H9 (cell line): ENCODE results near the gene FAM83E. TPM values are rescaled to one million over a fixed set of nuclear protein-coding genes. Genes with fewer than 3 reads are reported as not detected.

Experiments
- DNase-seq: peaks from one replicate; pipeline ENCODE4 v3.0.0-alpha.2; 2017
- H2AFZ ChIP-seq: one replicate; pipeline ENCODE4 v1.6.1; 2013; ENCODE audit warnings: mild to moderate bottlenecking, low read length, control low read depth, moderate library complexity
- H2AK5ac ChIP-seq: 2 replicates; pipeline ENCODE4 v1.6.1; 2013; ENCODE audit warnings: low read length, control low read depth, mixed read lengths; ENCODE audit not compliant: insufficient read length
- H2BK120ac ChIP-seq: one replicate; pipeline ENCODE4 v1.6.1; 2013; ENCODE audit warnings: low read depth, mild to moderate bottlenecking, low read length, control low read depth, inconsistent platforms; ENCODE audit not compliant: poor library complexity, severe bottlenecking
- H2BK12ac ChIP-seq: 2 replicates; pipeline ENCODE4 v1.6.1; 2013; ENCODE audit warnings: low read length, control low read depth, mixed read lengths, low read depth; ENCODE audit not compliant: insufficient read length
- H2BK15ac ChIP-seq: 2 replicates; pipeline ENCODE4 v1.6.1; 2013; ENCODE audit warnings: low read depth, low read length, control low read depth
- H2BK20ac ChIP-seq: one replicate; pipeline ENCODE4 v1.6.1; 2013; ENCODE audit warnings: low read depth, mild to moderate bottlenecking, low read length, control low read depth, inconsistent platforms; ENCODE audit not compliant: poor library complexity, severe bottlenecking
- H2BK5ac ChIP-seq: 2 replicates; pipeline ENCODE4 v1.6.1; 2013; ENCODE audit warnings: low read length, control low read depth, mixed read lengths; ENCODE audit not compliant: insufficient read length
- H3K14ac ChIP-seq: 2 replicates; pipeline ENCODE4 v1.6.1; 2013; ENCODE audit warnings: low read length, control low read depth; ENCODE audit not compliant: insufficient read depth
- H3K18ac ChIP-seq: 2 replicates; pipeline ENCODE4 v1.6.1; 2013; ENCODE audit warnings: low read depth, mild to moderate bottlenecking, mixed read lengths, low read length, control low read depth; ENCODE audit not compliant: insufficient read length
- H3K23ac ChIP-seq: 2 replicates; pipeline ENCODE4 v1.6.1; 2013; ENCODE audit warnings: low read length, control low read depth, mixed read lengths, low read depth; ENCODE audit not compliant: insufficient read length
- H3K23me2 ChIP-seq: 2 replicates; pipeline ENCODE4 v1.6.1; 2013; ENCODE audit warnings: low read depth, mild to moderate bottlenecking, mixed read lengths, low read length, control low read depth; ENCODE audit not compliant: insufficient read length, poor library complexity, severe bottlenecking
- H3K27ac ChIP-seq: 2 replicates; pipeline ENCODE4 v1.5.1; 2013; ENCODE audit warnings: low read length, control low read depth, mixed read lengths, low read depth; ENCODE audit not compliant: insufficient read length
- H3K27me3 ChIP-seq: 2 replicates; pipeline ENCODE4 v1.6.1; 2013; ENCODE audit warnings: low read length, control low read depth, inconsistent platforms; ENCODE audit not compliant: insufficient read depth
- H3K4ac ChIP-seq: 2 replicates; pipeline ENCODE4 v1.6.1; 2013; ENCODE audit warnings: low read depth, mild to moderate bottlenecking, control low read depth, inconsistent platforms, low read length, moderate library complexity
- H3K4me1 ChIP-seq: 2 replicates; pipeline ENCODE4 v1.6.1; 2013; ENCODE audit warnings: low read length, control low read depth, inconsistent platforms; ENCODE audit not compliant: insufficient read depth
- H3K4me2 ChIP-seq: 2 replicates; pipeline ENCODE4 v1.6.1; 2013; ENCODE audit warnings: low read length, control low read depth, mixed read lengths; ENCODE audit not compliant: insufficient read length, insufficient read depth
- H3K56ac ChIP-seq: 2 replicates; pipeline ENCODE4 v1.6.1; 2013; ENCODE audit warnings: low read depth, mild to moderate bottlenecking, mixed read lengths, low read length, control low read depth; ENCODE audit not compliant: insufficient read length
- H3K79me1 ChIP-seq: 2 replicates; pipeline ENCODE4 v1.6.1; 2013; ENCODE audit warnings: low read depth, mild to moderate bottlenecking, moderate library complexity, low read length, control low read depth, inconsistent platforms; ENCODE audit not compliant: insufficient read depth, poor library complexity, severe bottlenecking
- H3K79me2 ChIP-seq: 2 replicates; pipeline ENCODE4 v1.6.1; 2013; ENCODE audit warnings: low read length, control low read depth, inconsistent platforms; ENCODE audit not compliant: insufficient read depth
- H3K9ac ChIP-seq: 2 replicates; pipeline ENCODE4 v1.6.1; 2013; ENCODE audit warnings: low read length, control low read depth, mixed read lengths; ENCODE audit not compliant: insufficient read length; ENCODE audit errors: extremely low read depth
- H3K9me3 ChIP-seq: one replicate; pipeline ENCODE4 v1.6.1; 2013; ENCODE audit warnings: low read depth, low read length, inconsistent platforms; ENCODE audit not compliant: control insufficient read depth
- H3T11ph ChIP-seq: one replicate; pipeline ENCODE4 v1.6.1; 2013; ENCODE audit warnings: mild to moderate bottlenecking, low read length, control low read depth, inconsistent platforms
- H4K20me1 ChIP-seq: one replicate; pipeline ENCODE4 v1.6.1; 2013; ENCODE audit not compliant: control insufficient read depth, insufficient read length, insufficient read depth
- H4K5ac ChIP-seq: 2 replicates; pipeline ENCODE4 v1.6.1; 2013; ENCODE audit warnings: low read depth, mild to moderate bottlenecking, mixed read lengths, low read length, control low read depth; ENCODE audit not compliant: insufficient read length
- H4K8ac ChIP-seq: replicated peaks from 2 replicates; pipeline ENCODE4 v1.6.1; 2013; ENCODE audit warnings: low read length, control low read depth, mixed read lengths, low read depth; ENCODE audit not compliant: insufficient read length
- H4K91ac ChIP-seq: 2 replicates; pipeline ENCODE4 v1.6.1; 2013; ENCODE audit warnings: low read depth, mild to moderate bottlenecking, moderate library complexity, mixed read lengths, low read length, control low read depth; ENCODE audit not compliant: insufficient read length
- H3K27ac Mint-ChIP-seq, 3 experiments: 2 replicates in 2 of 3; 3 replicates in 1 of 3; pipeline ENCODE4 v1.8.0; 2020 to 2021; ENCODE audit warnings: mixed read lengths in 3 of 3, mild to moderate bottlenecking in 1 of 3, moderate library complexity in 1 of 3
- H3K27me3 Mint-ChIP-seq: 2 replicates; pipeline ENCODE4 v1.8.0; 2021; ENCODE audit warnings: low read depth, mild to moderate bottlenecking, moderate library complexity, mixed read lengths
- H3K36me3 Mint-ChIP-seq, 3 experiments: 2 replicates in 2 of 3; 3 replicates in 1 of 3; pipeline ENCODE4 v1.8.0; 2020 to 2021; ENCODE audit warnings: low read depth in 3 of 3, mixed read lengths in 3 of 3; ENCODE audit not compliant: insufficient read depth in 1 of 3
- H3K4me1 Mint-ChIP-seq, 2 experiments: 2 replicates each; pipeline ENCODE4 v1.8.0; 2020; ENCODE audit warnings: mixed read lengths in 2 of 2
- H3K4me3 Mint-ChIP-seq, 2 experiments: 2 replicates in 1 of 2; 3 replicates in 1 of 2; pipeline ENCODE4 v1.8.0; 2020 to 2021; ENCODE audit warnings: mild to moderate bottlenecking in 2 of 2, mixed read lengths in 2 of 2, moderate library complexity in 1 of 2
- H3K9me3 Mint-ChIP-seq, 2 experiments: 2 replicates in 1 of 2; 3 replicates in 1 of 2; pipeline ENCODE4 v1.8.0; 2020; ENCODE audit warnings: mild to moderate bottlenecking in 2 of 2, mixed read lengths in 2 of 2, moderate library complexity in 1 of 2
- WGBS: extraction: QIAGEN DNeasy Blood & Tissue Kit; methylation state at CpG from one replicate; pipeline ENCODE4 v1.1.7; 2013; ENCODE audit warnings: missing lambda C conversion rate, low lambda C conversion rate, mixed read lengths; ENCODE audit not compliant: insufficient read length; ENCODE audit errors: extremely low coverage; 5-methylcytosine and 5-hydroxymethylcytosine counted together
- total RNA-seq: library from RNA; stranded (reverse); gene quantifications from 2 replicates; pipeline ENCODE4 v1.2.1, GENCODE V29; 2021
- TF ChIP-seq, protein P1 (sequence below): fragments of 200-600 bp; sonication (generic); conservative IDR thresholded peaks from 3 replicates; pipeline ENCODE4 v1.8.0; 2021; ENCODE audit warnings: antibody characterized with exemption, mild to moderate bottlenecking

Gene FAM83E
- total RNA-seq, 1 experiment from 2014 or later: 9.2 TPM

DNA sequence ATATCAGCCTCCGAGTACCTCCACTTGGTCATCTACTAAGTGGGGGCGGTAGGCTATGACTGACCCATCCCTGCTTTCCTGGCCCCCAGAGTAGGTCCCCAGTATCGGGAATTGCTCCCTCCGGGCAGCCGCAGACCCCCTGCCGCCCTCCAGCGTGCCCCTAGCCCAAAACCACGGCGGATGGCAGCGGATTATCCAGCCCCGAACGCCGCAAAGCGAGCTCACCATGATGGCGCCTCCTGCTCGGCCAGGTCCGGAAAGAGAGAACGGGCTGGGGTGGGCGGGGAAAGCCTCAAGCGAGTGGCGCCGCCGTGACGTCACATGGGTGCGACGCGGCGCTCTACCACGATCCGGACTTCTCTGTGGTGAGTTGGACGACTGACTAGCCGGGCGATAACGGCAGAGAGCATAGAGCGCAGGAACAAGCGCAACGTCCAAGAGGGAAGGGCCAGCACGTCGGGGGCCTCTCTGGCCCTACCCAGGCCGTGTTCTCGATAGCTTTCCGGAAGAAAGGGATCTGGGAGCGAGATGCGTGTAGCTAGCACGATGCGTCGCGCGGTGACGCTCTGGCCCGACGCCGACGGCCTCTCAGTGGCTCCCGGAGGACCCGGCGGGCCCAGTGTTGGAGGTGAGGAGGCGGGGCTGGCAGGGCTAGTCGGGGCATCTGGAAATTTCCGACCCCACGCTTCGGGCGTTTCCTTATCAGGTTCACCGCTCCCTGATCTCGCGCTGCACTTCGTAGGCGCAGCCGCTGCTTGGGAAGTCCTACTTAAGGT is 4.2 kb upstream of the FAM83E start, which contains the start of the genes RPL18 and SPHK2:
Gene RPL18 (minus strand): TSS at position 263 of the 776 bp plus-strand sequence. CDS start 35 bp downstream, at position 228.
Gene SPHK2 (plus strand): TSS at position 591 of the 776 bp plus-strand sequence. CDS start 1,009 bp downstream, outside the sequence.
- H3T11ph ChIP-seq: no peak within 1 kb of the TSS
- H3K4me1 ChIP-seq: peaks cover 4% of the 10 kb centered on the region; the same call in 1 of the 2 replicates
- peaks cover 35 to 54% (median 52%) of the 10 kb centered on the region in 3 experiments for H3K36me3 Mint-ChIP-seq
- no peak within 1 kb of the TSS for H4K8ac ChIP-seq
- no peaks in the 10 kb centered on the region for H3K9me3 ChIP-seq
- no peak within 1 kb of the TSS for H2BK15ac ChIP-seq
- peak within 1 kb of the TSS; percentile 97 to 99 for H3K4me3 Mint-ChIP-seq
- H3K18ac ChIP-seq: peak within 1 kb of the TSS; percentile 91
- no peak within 1 kb of the TSS for H2AFZ ChIP-seq
- H3K27me3 ChIP-seq: no peaks in the 10 kb centered on the region
- TF ChIP-seq, protein P1, sequence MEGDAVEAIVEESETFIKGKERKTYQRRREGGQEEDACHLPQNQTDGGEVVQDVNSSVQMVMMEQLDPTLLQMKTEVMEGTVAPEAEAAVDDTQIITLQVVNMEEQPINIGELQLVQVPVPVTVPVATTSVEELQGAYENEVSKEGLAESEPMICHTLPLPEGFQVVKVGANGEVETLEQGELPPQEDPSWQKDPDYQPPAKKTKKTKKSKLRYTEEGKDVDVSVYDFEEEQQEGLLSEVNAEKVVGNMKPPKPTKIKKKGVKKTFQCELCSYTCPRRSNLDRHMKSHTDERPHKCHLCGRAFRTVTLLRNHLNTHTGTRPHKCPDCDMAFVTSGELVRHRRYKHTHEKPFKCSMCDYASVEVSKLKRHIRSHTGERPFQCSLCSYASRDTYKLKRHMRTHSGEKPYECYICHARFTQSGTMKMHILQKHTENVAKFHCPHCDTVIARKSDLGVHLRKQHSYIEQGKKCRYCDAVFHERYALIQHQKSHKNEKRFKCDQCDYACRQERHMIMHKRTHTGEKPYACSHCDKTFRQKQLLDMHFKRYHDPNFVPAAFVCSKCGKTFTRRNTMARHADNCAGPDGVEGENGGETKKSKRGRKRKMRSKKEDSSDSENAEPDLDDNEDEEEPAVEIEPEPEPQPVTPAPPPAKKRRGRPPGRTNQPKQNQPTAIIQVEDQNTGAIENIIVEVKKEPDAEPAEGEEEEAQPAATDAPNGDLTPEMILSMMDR: no peak
- peak; percentile 99 for DNase-seq
- H3K4ac ChIP-seq: peak within 1 kb of the TSS; percentile 54; the same call in 1 of the 2 replicates
- H3K4me2 ChIP-seq: peak within 1 kb of the TSS; percentile 87
- H2BK120ac ChIP-seq: peak within 1 kb of the TSS; percentile 74
- H2BK12ac ChIP-seq: peak within 1 kb of the TSS; percentile 17
- peak within 1 kb of the TSS; percentile 94 for H2BK5ac ChIP-seq
- peak within 1 kb of the TSS; percentile 10 for H3K56ac ChIP-seq
- no peaks in the 10 kb centered on the region; a peak in 1 of 5 replicates for H3K9me3 Mint-ChIP-seq
- no peak within 1 kb of the TSS for H2BK20ac ChIP-seq
- H3K27ac Mint-ChIP-seq: peak within 1 kb of the TSS; percentile 96 to 100 (median 99)
- H4K91ac ChIP-seq: peak within 1 kb of the TSS; percentile 85
- H2AK5ac ChIP-seq: no peak within 1 kb of the TSS
- peaks cover 18% of the 10 kb centered on the region for H3K79me2 ChIP-seq
- H3K27me3 Mint-ChIP-seq: no peaks in the 10 kb centered on the region; the same call in 1 of the 2 replicates
- no CpG with 5 or more reads among the region's 69 CpGs for WGBS
- H3K4me1 Mint-ChIP-seq: peaks cover 41 to 55% of the 10 kb centered on the region in 2 experiments
- H3K27ac ChIP-seq: peak within 1 kb of the TSS; percentile 25
- H3K79me1 ChIP-seq: peaks cover 4% of the 10 kb centered on the region
- H3K9ac ChIP-seq: peak within 1 kb of the TSS; percentile 99
- H3K23ac ChIP-seq: no peak within 1 kb of the TSS
- H3K23me2 ChIP-seq: peaks cover 16% of the 10 kb centered on the region
- H4K5ac ChIP-seq: peak within 1 kb of the TSS; percentile 91
- no peaks in the 10 kb centered on the region for H4K20me1 ChIP-seq
- H3K14ac ChIP-seq: peak within 1 kb of the TSS; percentile 92
